H1 (cell line): ENCODE measurements around the gene NUP43. TPM values are rescaled to one million over a fixed set of nuclear protein-coding genes. Genes with fewer than 3 reads are reported as not detected.

Source experiments
- CTCF ChIA-PET: fragments of 300-600 bp; sonication (Branson Sonifier 250); formaldehyde crosslinking; loops from one replicate; lab custom pipeline; 2021; ENCODE audit not compliant: partially characterized antibody; lab: Charles Lee
- POLR2A ChIA-PET: fragments of 300-600 bp; sonication (Branson Sonifier 250); formaldehyde crosslinking; loops from one replicate; lab custom pipeline; 2021; ENCODE audit warnings: inconsistent platforms; ENCODE audit not compliant: partially characterized antibody; lab: Charles Lee
- DNase-seq, 2 experiments: peaks; one replicate each; pipeline versions ENCODE4 v3.0.0 to v3.0.0-alpha.2; 2010 to 2022; ENCODE audit warnings: low spot score in 2 of 2, low read depth in 1 of 2, mixed read lengths in 1 of 2
- FAIRE-seq: peaks from 2 replicates; lab custom pipeline; 2011; peaks lifted over from hg19 to GRCh38; lab: Jason Lieb, UNC
- H2AFZ ChIP-seq: 2 replicates; pipeline ENCODE4 v1.8.1; 2012; ENCODE audit warnings: low read length, inconsistent platforms
- H2AK5ac ChIP-seq: 2 replicates; pipeline ENCODE4 v1.6.1; 2013; ENCODE audit warnings: low read depth, low read length
- H2BK120ac ChIP-seq: replicated peaks from 2 replicates; pipeline ENCODE3; 2013; ENCODE audit warnings: low read depth, low read length, inconsistent platforms
- H2BK12ac ChIP-seq: 2 replicates; pipeline ENCODE4 v1.6.1; 2013; ENCODE audit warnings: low read depth, low read length
- H2BK15ac ChIP-seq: 2 replicates; pipeline ENCODE4 v1.6.1; 2013; ENCODE audit warnings: low read length
- H2BK20ac ChIP-seq: 2 replicates; pipeline ENCODE4 v1.6.1; 2013; ENCODE audit warnings: low read length
- H2BK5ac ChIP-seq: 2 replicates; pipeline ENCODE4 v1.6.1; 2013; ENCODE audit warnings: low read depth, low read length
- H3K14ac ChIP-seq: 2 replicates; pipeline ENCODE4 v1.6.1; 2013; ENCODE audit warnings: inconsistent platforms; ENCODE audit not compliant: insufficient read length
- H3K18ac ChIP-seq: 2 replicates; pipeline ENCODE4 v1.6.1; 2013; ENCODE audit warnings: low read length; ENCODE audit errors: extremely low read depth
- H3K23ac ChIP-seq: 2 replicates; pipeline ENCODE4 v1.6.1; 2013; ENCODE audit warnings: inconsistent platforms; ENCODE audit not compliant: insufficient read length
- H3K23me2 ChIP-seq: 2 replicates; pipeline ENCODE4 v1.6.1; 2013; ENCODE audit warnings: low read depth, low read length
- H3K27ac ChIP-seq: 2 replicates; pipeline ENCODE4 v1.6.1; 2011; ENCODE audit warnings: low read depth, low read length, inconsistent platforms
- H3K27me3 ChIP-seq, 4 experiments: replicated peaks in 1 of 4; 1 replicate in 1 of 4; 2 replicates in 3 of 4; pipeline versions ENCODE4 v1.6.1 to v1.8.1; 2011 to 2013; ENCODE audit warnings: low read length in 3 of 4, mild to moderate bottlenecking in 3 of 4, inconsistent platforms in 2 of 4, mixed read lengths in 2 of 4, moderate library complexity in 1 of 4; ENCODE audit not compliant: control insufficient read depth in 3 of 4, insufficient read depth in 3 of 4; ENCODE audit errors: extremely low read depth in 1 of 4
- H3K36me3 ChIP-seq, 4 experiments: 2 replicates each; pipeline versions ENCODE4 v1.6.1 to v1.8.1; 2011 to 2013; ENCODE audit warnings: mild to moderate bottlenecking in 4 of 4, low read length in 3 of 4, moderate library complexity in 2 of 4, control low read depth in 1 of 4, inconsistent platforms in 1 of 4; ENCODE audit not compliant: insufficient read depth in 4 of 4, control insufficient read depth in 2 of 4
- H3K4ac ChIP-seq: replicated peaks from 2 replicates; pipeline ENCODE3; 2013; ENCODE audit warnings: low read length, low read depth, mixed read lengths, inconsistent platforms; ENCODE audit not compliant: insufficient read length
- H3K4me1 ChIP-seq, 4 experiments: replicated peaks in 1 of 4; 1 replicate in 1 of 4; 2 replicates in 3 of 4; pipeline versions ENCODE4 v1.6.1 to v1.8.1; 2011 to 2013; ENCODE audit warnings: low read length in 3 of 4, inconsistent platforms in 2 of 4, mixed read lengths in 1 of 4; ENCODE audit not compliant: insufficient read depth in 4 of 4, control insufficient read depth in 3 of 4
- H3K4me2 ChIP-seq, 2 experiments: 2 replicates each; pipeline versions ENCODE4 v1.6.1 to v1.8.1; 2011 to 2013; ENCODE audit warnings: low read depth in 2 of 2, low read length in 2 of 2, control low read depth in 1 of 2, inconsistent platforms in 1 of 2, mild to moderate bottlenecking in 1 of 2; ENCODE audit not compliant: insufficient read depth in 1 of 2
- H3K4me3 ChIP-seq, 4 experiments: fragments of 200-600, 300-600 bp in 1 of 4; sonication (generic), shearing (Covaris generic), sonication (Bioruptor Twin) in 1 of 4; 2 replicates each; pipeline versions ENCODE4 v1.5.1 to v1.8.1; 2011 to 2016; ENCODE audit warnings: low read length in 4 of 4, low read depth in 3 of 4, control low read depth in 2 of 4, inconsistent platforms in 2 of 4, mild to moderate bottlenecking in 2 of 4, mixed read lengths in 1 of 4, moderate library complexity in 1 of 4; ENCODE audit not compliant: insufficient read depth in 2 of 4; ENCODE audit errors: extremely low read depth in 1 of 4
- H3K56ac ChIP-seq: replicated peaks from 2 replicates; pipeline ENCODE3; 2013; ENCODE audit warnings: low read depth, mild to moderate bottlenecking, mixed read lengths, low read length, inconsistent platforms; ENCODE audit not compliant: insufficient read length
- H3K79me1 ChIP-seq: 2 replicates; pipeline ENCODE4 v1.6.1; 2013; ENCODE audit warnings: low read depth, low read length, control low read depth
- H3K79me2 ChIP-seq, 2 experiments: 2 replicates each; pipeline versions ENCODE4 v1.6.1 to v1.8.1; 2012 to 2013; ENCODE audit warnings: low read length in 2 of 2, mild to moderate bottlenecking in 2 of 2, inconsistent platforms in 1 of 2; ENCODE audit not compliant: insufficient read depth in 2 of 2, control insufficient read depth in 1 of 2
- H3K9ac ChIP-seq, 4 experiments: replicated peaks in 1 of 4; 1 replicate in 1 of 4; 2 replicates in 3 of 4; pipeline versions ENCODE4 v1.6.1 to v1.8.1; 2011 to 2013; ENCODE audit warnings: low read depth in 3 of 4, low read length in 3 of 4, control low read depth in 2 of 4, mild to moderate bottlenecking in 2 of 4, moderate library complexity in 2 of 4, inconsistent platforms in 1 of 4; ENCODE audit errors: extremely low read depth in 1 of 4
- H3K9me3 ChIP-seq, 2 experiments: 2 replicates each; pipeline versions ENCODE4 v1.6.1 to v1.8.1; 2012 to 2013; ENCODE audit warnings: mild to moderate bottlenecking in 2 of 2, moderate library complexity in 2 of 2, control low read depth in 1 of 2, inconsistent platforms in 1 of 2, low read depth in 1 of 2, low read length in 1 of 2, mixed read lengths in 1 of 2; ENCODE audit not compliant: insufficient read depth in 2 of 2
- H4K20me1 ChIP-seq, 2 experiments: replicated peaks in 1 of 2; 2 replicates each; pipeline versions ENCODE3 to v1.8.1; 2011 to 2013; ENCODE audit warnings: inconsistent platforms in 2 of 2, low read length in 2 of 2, mild to moderate bottlenecking in 1 of 2; ENCODE audit not compliant: insufficient read depth in 2 of 2, control insufficient read depth in 1 of 2
- H4K5ac ChIP-seq: 2 replicates; pipeline ENCODE4 v1.6.1; 2013; ENCODE audit warnings: low read length, low read depth, mixed read lengths, inconsistent platforms; ENCODE audit not compliant: insufficient read length
- H4K8ac ChIP-seq: 2 replicates; pipeline ENCODE4 v1.8.0; 2013; ENCODE audit warnings: mild to moderate bottlenecking, moderate library complexity, low read length, inconsistent platforms; ENCODE audit not compliant: insufficient read depth; ENCODE audit errors: extremely low read depth
- H4K91ac ChIP-seq: replicated peaks from 2 replicates; pipeline ENCODE3; 2013; ENCODE audit warnings: low read length, mixed read lengths, inconsistent platforms; ENCODE audit not compliant: insufficient read length
- NRF1 ChIP-seq: IDR thresholded peaks from 2 replicates; pipeline ENCODE4 v1.6.1; 2011; ENCODE audit warnings: mild to moderate bottlenecking, low read depth, low read length, improper control_type of control experiment
- WGBS, 2 experiments: shearing (Covaris generic) in 1 of 2; methylation state at CpG; one replicate each; pipeline versions ENCODE4 v1.1.6 to v1.1.7; 2013 to 2015; ENCODE audit warnings: low lambda C conversion rate in 2 of 2, mixed read lengths in 2 of 2, inconsistent platforms in 1 of 2, low coverage in 1 of 2, missing lambda C conversion rate in 1 of 2; ENCODE audit not compliant: insufficient replicate concordance in 2 of 2, insufficient coverage in 1 of 2, insufficient read length in 1 of 2; ENCODE audit errors: extremely low coverage in 1 of 2, missing lambda C conversion rate in 1 of 2; 5-methylcytosine and 5-hydroxymethylcytosine counted together
- polyA plus RNA-seq, 7 experiments: library from polyadenylated mRNA; depleted of rRNA in 3 of 7; stranded (reverse) in 5 of 7; unstranded in 2 of 7; fragments of >200 nt in 5 of 7; fragments of 200-250 nt in 2 of 7; gene quantifications; 1 replicate in 5 of 7; 2 replicates in 1 of 7; 4 replicates in 1 of 7; pipeline versions ENCODE4 v1.2.1 to v1.2.3, GENCODE V29; 2011 to 2013; ENCODE audit warnings: missing spikeins in 2 of 7, mixed read lengths in 2 of 7
- total RNA-seq: library from RNA; stranded (reverse); fragmentation: NEBNext Ultra II Directional; extraction: Animal tissue kit (Norgen Biotek cat#: 25700); gene quantifications from 2 replicates; pipeline ENCODE4 v1.2.1, GENCODE V29; 2021

NUP43 gene
- total and polyA plus RNA-seq, 2 of the 8 experiments (the other 6 are each of a cell fraction or from before 2014, with no cell fraction given): 25.2 to 83.4 TPM

DNA sequence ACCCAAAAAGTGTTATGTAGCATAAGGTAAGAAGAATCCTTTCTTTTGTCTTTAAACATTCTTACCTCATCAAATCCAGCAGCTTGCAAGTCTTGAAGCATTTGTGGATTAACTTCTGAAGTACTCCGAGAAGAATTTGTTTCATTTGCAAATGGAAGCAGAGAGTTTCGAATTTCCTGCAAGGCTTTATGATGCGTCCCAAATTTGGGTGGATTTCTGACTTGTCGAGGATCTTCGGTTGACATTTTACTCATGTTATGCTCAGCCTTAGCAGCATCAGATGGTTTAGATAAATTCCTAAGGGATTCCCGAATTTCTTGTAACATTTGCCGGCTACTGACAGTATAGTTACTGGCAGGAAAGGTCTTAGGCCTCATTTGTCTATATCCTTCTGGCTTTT is 44.6 kb downstream of the NUP43 start:
- H3K56ac ChIP-seq: no peak overlapping the region
- no peak overlapping the region for H2BK120ac ChIP-seq
- POLR2A ChIA-PET: interaction anchor here (1.4 to 3.0 kb wide), 3 partner anchors 9 to 16 kb away, joined by 7 to 14 read pairs (median 11); partner anchors contain the start of gene LATS1
- H3K18ac ChIP-seq: no peak overlapping the region
- H2BK5ac ChIP-seq: no peak overlapping the region
- H2BK12ac ChIP-seq: no peak overlapping the region
- WGBS, 2 experiments: 19% methylated on average over 7 of the region's 7 CpGs; no CpG with 5 or more reads in 1 of the 2 experiments
- no peak overlapping the region for H3K9ac ChIP-seq
- peaks cover 0 to 11% (median 1%) of the 10 kb centered on the region in 4 experiments; a peak in 3 of 8 replicates for H3K36me3 ChIP-seq
- H4K5ac ChIP-seq: no peak overlapping the region
- peaks cover 10 to 87% of the 10 kb centered on the region in 2 experiments for H3K79me2 ChIP-seq
- peak overlapping the region in 1 of 4 experiments; percentile 46; a peak in 3 of 8 replicates for H3K4me3 ChIP-seq
- H2AFZ ChIP-seq: no peak overlapping the region
- no peak overlapping the region for H3K23ac ChIP-seq
- H4K20me1 ChIP-seq: peaks cover 0 to 4% of the 10 kb centered on the region in 2 experiments
- peak overlapping the region; percentile 23; the same call in 1 of the 2 replicates for H3K27ac ChIP-seq
- DNase-seq (no peak), FAIRE-seq (no peak)
- peaks cover 2% of the 10 kb centered on the region for H3K79me1 ChIP-seq
- CTCF ChIA-PET: interaction anchor here (0.8 kb wide), 1 partner anchor 225 kb away, joined by 3 read pairs; no protein-coding TSS in a partner anchor
- no peak overlapping the region for H4K91ac ChIP-seq
- H3K27me3 ChIP-seq: no peaks in the 10 kb centered on the region
- H3K4ac ChIP-seq: no peak overlapping the region
- peaks cover 2 to 3% (median 2%) of the 10 kb centered on the region in 4 experiments; a peak in 4 of 7 replicates for H3K4me1 ChIP-seq
- no peak overlapping the region for H3K14ac ChIP-seq
- H2AK5ac ChIP-seq: no peak overlapping the region
- no peak overlapping the region for H2BK15ac ChIP-seq
- H2BK20ac ChIP-seq: no peak overlapping the region
- H3K23me2 ChIP-seq: no peaks in the 10 kb centered on the region
- H3K9me3 ChIP-seq: no peaks in the 10 kb centered on the region
- no peak overlapping the region for H4K8ac ChIP-seq
- H3K4me2 ChIP-seq: peak overlapping the region; percentile 20 to 54
- TF ChIP-seq NRF1: no peak
